ENCODE results near the gene ERN1. TPM values are rescaled to one million over a fixed set of nuclear protein-coding genes. Genes with fewer than 3 reads are reported as not detected.

ERN1 gene
- total and polyA plus RNA-seq, 2 of the 13 experiments (the other 11 are each of a cell fraction or from before 2014, with no cell fraction given) = 6.0 to 12.7 TPM

- TF ChIP-seq FLYWCH1 (CRISPR knock-in tag; IDR thresholded peaks at IDR 0.05) (no peak), TBX2 (CRISPR knock-in tag; IDR thresholded peaks at IDR 0.05; ENCODE audit: borderline replicate concordance) (peak; percentile 71; the same call in 1 of the 2 replicates), ZFAT (CRISPR knock-in tag; conservative IDR thresholded peaks at IDR 0.05) (no peak), MIER3 (CRISPR knock-in tag; IDR thresholded peaks at IDR 0.05; ENCODE audit: borderline replicate concordance) (no peak), PCBP1 (IDR thresholded peaks at IDR 0.05; ENCODE audit: borderline replicate concordance, low read depth, low read length) (no peak), NAIF1 (CRISPR knock-in tag; IDR thresholded peaks at IDR 0.05; ENCODE audit: borderline replicate concordance) (peak; percentile 42; the same call in 1 of the 2 replicates), SRY (CRISPR knock-in tag; IDR thresholded peaks at IDR 0.05) (peak; percentile 28; the same call in 1 of the 2 replicates), TARDBP (CRISPR knock-in tag; IDR thresholded peaks at IDR 0.05) (no peak; the same call in 1 of the 2 replicates), RFX3 (CRISPR knock-in tag; IDR thresholded peaks at IDR 0.05) (no peak; the same call in 1 of the 2 replicates), GLMP (CRISPR knock-in tag; IDR thresholded peaks at IDR 0.05; ENCODE audit: borderline replicate concordance) (no peak), ZNF33A (CRISPR knock-in tag; IDR thresholded peaks at IDR 0.05; ENCODE audit: borderline replicate concordance) (no peak), THAP11 (CRISPR knock-in tag; IDR thresholded peaks at IDR 0.05) (peak; percentile 63; the same call in 1 of the 2 replicates), ZNF644 (CRISPR knock-in tag; IDR thresholded peaks at IDR 0.05; ENCODE audit: low read depth) (peak; percentile 76), ZNF354B (CRISPR knock-in tag; IDR thresholded peaks at IDR 0.05) (no peak), ZBTB1 (CRISPR knock-in tag; IDR thresholded peaks at IDR 0.05; ENCODE audit: borderline replicate concordance) (no peak), ZNF142 (CRISPR knock-in tag; IDR thresholded peaks at IDR 0.05) (no peak), BHLHE40 (IDR thresholded peaks at IDR 0.05; ENCODE audit: low read length) (no peak), POGK (CRISPR knock-in tag; conservative IDR thresholded peaks at IDR 0.05) (no peak; the same call in 1 of the 2 replicates)
Measured at GRCh38 chr17:64155751-64156544, 26.0 kb upstream of the ERN1 start (continued).

Data from HepG2 (cell line).